Measurements from ENCODE around the gene CERS2.
A peak's percentile ranks its signal among the peaks of the same experiment; 100 is the strongest.
"Not testable (repeated sequence)": the region's sequence is repeated elsewhere in the genome, so short reads cannot be mapped to it uniquely, and the experiment has no call there.

CERS2 gene

GRCh38 chr1:150970808-150971582 lies 3.6 kb downstream of the CERS2 start:
- no peak for DNase-seq (ENCODE audit: low read depth)

- DNase-seq (ENCODE audit: low read depth) = no peak
Observed at GRCh38 chr1:150969626-150970025, 5.0 kb downstream of the CERS2 start.

- no peak for DNase-seq (ENCODE audit: low read depth)
Observed at GRCh38 chr1:150968491-150968890, 6.1 kb downstream of the CERS2 start.

- DNase-seq (ENCODE audit: low read depth) = no peak
Observed at GRCh38 chr1:150967936-150968335, 6.7 kb downstream of the CERS2 start.

DNA sequence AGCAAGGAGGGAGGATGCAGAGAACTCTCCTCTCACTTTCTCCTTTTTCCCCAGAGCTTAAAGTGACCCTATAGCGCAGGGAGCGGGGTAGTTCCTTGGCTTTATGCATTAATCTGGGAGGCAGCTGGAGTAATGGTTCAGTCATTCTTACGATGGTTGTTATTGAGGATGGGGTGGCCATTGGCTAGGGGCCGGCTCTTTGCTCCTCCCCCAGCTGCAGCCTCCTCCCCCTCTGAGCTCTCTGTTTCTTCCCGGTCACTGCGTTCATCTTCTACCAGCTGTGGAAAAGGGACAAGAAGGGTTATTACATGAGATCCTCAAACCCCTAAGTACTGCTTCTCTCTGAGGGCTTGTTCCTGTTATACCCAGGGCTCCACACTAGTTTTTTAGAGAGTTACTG lies 8.6 kb downstream of the CERS2 start:
- DNase-seq (ENCODE audit: low read depth) = no peak

GRCh38 chr1:150965605-150966004 lies 9.0 kb downstream of the CERS2 start:
- no peak for DNase-seq (ENCODE audit: low read depth)

GRCh38 chr1:150964164-150964489 lies 10.5 kb downstream of the CERS2 start:
- no peak for DNase-seq (ENCODE audit: low read depth)

DNA sequence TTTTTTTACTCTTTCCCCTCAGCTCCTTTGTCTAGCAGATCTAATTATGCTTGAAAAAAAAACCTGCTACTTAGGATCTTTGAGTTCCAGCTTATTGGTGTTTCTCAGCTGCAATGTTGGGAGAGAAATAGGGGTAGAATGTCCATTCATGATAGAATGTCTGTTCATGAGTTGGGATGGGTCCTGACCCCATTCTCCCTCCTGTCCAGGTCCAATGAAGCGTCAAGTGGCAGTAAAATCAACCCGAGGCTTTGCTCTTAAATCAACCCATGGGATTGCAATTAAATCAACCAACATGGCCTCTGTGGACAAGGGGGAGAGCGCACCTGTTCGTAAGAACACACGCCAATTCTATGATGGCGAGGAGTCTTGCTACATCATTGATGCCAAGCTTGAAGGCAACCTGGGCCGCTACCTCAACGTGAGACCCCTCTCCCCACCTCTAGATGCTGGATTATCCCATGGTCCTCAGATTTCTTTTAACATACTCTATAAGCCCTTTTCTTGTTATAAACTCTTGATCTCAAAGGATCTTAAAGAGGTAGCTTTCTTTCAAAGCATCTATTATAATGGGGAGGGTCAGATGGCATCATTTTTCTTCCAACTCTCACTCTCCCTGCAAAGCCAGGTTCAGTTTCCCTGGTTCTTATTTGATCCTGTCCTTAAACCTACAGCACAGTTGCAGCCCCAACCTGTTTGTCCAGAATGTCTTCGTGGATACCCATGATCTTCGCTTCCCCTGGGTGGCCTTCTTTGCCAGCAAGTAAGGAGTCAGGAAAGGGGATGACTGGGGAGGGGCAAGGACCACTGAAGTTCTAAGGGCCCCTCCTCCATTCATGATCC lies 11.1 kb downstream of the CERS2 start:
- no peak for DNase-seq (ENCODE audit: low read depth)

GRCh38 chr1:150961756-150962155 lies 12.9 kb downstream of the CERS2 start:
- DNase-seq (ENCODE audit: low read depth) = no peak

GRCh38 chr1:150960646-150961045 lies 14.0 kb downstream of the CERS2 start:
- DNase-seq (ENCODE audit: low read depth) = no peak

DNA sequence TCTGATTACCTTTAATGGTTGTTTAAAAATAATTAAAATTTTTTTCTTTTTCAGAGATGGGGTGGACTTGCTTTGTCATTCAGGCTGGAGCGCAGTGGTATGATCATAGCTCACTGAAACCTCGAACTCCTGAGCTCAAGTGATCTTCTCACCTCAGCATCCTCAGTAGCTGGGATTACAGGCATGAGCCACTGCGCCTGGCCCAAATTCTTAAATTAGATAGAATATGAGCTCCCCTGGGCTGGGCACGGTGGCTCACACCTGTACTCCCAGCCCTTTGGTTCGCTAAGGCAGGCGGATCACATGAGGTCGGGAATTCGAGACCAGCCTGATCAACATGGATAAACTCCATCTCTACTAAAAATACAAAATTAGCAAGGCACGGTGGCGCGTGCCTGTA lies 17.0 kb downstream of the CERS2 start:
- DNase-seq (ENCODE audit: low read depth) = no peak

GRCh38 chr1:150955280-150955679 lies 19.4 kb downstream of the CERS2 start:
- no peak for DNase-seq (ENCODE audit: low read depth)

GRCh38 chr1:150954708-150955107 lies 19.9 kb downstream of the CERS2 start:
- DNase-seq (ENCODE audit: low read depth) = no peak

DNA sequence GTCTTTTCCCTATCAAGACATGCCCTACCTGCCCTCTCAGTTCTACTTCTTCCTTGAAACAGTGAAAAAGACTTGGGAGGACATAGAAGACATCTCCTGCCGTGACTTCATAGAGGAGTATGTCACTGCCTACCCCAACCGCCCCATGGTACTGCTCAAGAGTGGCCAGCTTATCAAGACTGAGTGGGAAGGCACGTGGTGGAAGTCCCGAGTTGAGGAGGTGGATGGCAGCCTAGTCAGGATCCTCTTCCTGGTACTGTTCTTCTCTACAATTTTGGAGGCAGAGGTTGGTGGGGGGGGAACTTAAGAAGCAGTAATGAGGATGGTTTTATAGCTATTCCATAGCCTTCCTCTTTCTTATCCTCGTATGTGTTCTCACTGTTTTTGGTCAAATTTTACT lies 29.8 kb downstream of the CERS2 start:
- DNase-seq (ENCODE audit: low read depth) = no peak

DNA sequence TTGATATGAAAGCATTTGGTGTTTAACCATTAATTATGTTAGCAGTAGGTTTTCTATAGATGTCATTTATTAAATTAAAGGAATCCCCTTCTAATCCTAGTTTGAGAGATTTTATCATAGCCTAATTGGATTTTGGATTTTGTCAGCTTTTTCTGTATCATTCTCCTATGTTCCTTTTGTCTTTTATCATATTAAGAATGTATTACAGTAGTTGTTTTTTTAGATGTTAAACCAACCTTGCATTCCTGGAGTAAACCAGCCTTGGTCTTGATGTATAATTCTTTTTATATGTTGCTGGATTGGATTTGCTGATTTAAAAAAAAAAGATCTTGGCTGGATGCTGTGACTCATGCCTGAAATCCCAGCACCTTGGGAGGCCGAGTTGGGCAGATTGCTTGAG lies 42.9 kb downstream of the CERS2 start:
- DNase-seq (ENCODE audit: low read depth) = no peak

DNA sequence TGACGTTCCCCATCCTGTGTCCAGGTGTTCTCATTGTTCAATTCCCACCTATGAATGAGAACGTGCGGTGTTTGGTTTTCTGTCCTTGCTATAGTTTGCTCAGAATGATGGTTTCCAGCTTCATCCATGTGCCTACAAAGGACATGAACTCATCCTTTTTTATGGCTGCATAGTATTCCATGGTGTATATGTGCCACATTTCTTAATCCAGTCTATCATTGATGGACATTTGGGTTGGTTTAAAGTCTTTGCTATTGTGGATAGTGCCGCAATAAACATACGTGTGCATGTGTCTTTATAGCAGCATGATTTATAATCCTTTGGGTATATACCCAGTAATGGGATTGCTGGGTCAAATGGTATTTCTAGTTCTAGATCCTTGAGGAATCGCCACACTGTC lies 45.9 kb downstream of the CERS2 start:
- not testable (repeated sequence) for DNase-seq (ENCODE audit: low read depth)

DNA sequence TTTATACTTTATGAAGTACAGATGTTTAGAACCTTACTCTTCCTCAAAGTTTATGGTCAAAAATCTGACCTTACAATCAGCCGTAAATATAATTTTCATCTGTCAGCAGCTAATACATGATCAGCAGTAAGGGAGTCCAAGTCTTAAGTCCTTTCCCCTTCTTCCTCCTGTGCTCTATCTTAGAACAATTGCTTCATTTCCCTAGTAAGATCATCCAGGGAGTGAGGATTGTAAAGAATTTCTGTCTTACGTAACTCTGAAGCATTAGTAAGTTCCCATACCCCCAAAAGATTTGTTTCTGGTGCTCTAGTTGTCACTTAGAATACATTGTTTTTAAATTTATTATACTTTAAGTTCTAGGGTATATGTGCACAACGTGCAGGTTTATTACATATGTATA lies 46.3 kb downstream of the CERS2 start:
- no peak for DNase-seq (ENCODE audit: low read depth)

GRCh38 chr1:150927624-150928023 lies 47.0 kb downstream of the CERS2 start:
- no peak for DNase-seq (ENCODE audit: low read depth)

DNA sequence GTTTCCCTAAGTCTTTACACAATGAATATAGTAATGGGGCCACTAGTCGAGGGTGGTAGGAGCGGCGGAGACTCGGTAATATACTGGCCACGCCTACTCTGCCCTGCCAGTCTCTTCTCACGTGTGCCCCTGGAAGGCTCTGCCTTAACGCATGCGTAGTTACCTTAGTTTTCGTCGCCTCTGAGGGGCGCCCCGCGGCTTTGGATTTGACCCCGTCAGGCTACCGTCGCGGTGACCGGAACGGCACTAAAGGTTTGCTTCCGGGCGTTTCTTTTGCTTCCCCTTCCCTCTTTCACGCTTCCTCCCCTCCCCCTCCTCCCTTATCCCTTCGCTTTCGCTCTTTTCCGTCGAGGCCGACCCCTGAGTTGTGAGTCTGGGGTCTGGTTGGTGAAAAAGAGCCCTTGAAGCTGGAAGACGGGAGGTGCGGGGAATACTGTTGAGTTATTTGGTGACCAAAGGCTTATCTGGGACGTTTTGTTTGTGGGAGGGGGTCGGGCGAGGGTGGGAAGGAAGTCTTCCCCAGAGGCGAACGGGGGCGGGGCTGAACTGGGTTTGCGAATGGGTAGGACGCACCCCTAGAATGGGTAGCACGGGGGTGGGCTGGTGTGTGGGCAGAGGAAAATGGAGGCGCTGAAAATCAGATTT lies 48.4 kb downstream of the CERS2 start, which contains the start of gene SETDB1:
Gene SETDB1, plus strand, starts transcription at position 267 of the 645 bp plus-strand sequence. CDS start 1,352 bp downstream, outside the sequence.
- peak; percentile 81 for DNase-seq (ENCODE audit: low read depth)

- no peak for DNase-seq (ENCODE audit: low read depth)
Observed at GRCh38 chr1:150925080-150925479, 49.6 kb downstream of the CERS2 start.

- peak; percentile 62 for DNase-seq (ENCODE audit: low read depth)
Observed at GRCh38 chr1:150922519-150922975, 52.1 kb downstream of the CERS2 start.

- DNase-seq (ENCODE audit: low read depth) = no peak
Observed at GRCh38 chr1:150917387-150917786, 57.2 kb downstream of the CERS2 start.
